HepG2 (cell line): ENCODE data around the gene PLVAP. TPM values are rescaled to one million over a fixed set of nuclear protein-coding genes. Genes with fewer than 3 reads are reported as not detected.

Source experiments
- BCL6 ChIP-seq: IDR thresholded peaks from 2 replicates; pipeline ENCODE4 v1.6.1; 2016; ENCODE audit warnings: missing genetic modification reagents, missing compliant biosample characterization
- BORCS8-MEF2B ChIP-seq: sonication (generic); formaldehyde crosslinking; IDR thresholded peaks from 2 replicates; pipeline ENCODE4 v1.8.0; 2022; ENCODE audit warnings: mild to moderate bottlenecking, missing genetic modification reagents
- CREM ChIP-seq, 2 experiments: sonication (generic) in 1 of 2; formaldehyde crosslinking in 1 of 2; IDR thresholded peaks; 2 replicates each; pipeline versions ENCODE4 v1.4.0 to v1.6.1; 2016 to 2020; ENCODE audit warnings: antibody characterized with exemption in 1 of 2, mild to moderate bottlenecking in 1 of 2, missing genetic modification reagents in 1 of 2
- ELF3 ChIP-seq: IDR thresholded peaks from 2 replicates; pipeline ENCODE4 v1.6.1; 2016; ENCODE audit warnings: missing genetic modification reagents, missing compliant biosample characterization
- FOXO4 ChIP-seq: sonication (generic); formaldehyde crosslinking; conservative IDR thresholded peaks from 2 replicates; pipeline ENCODE4 v1.8.1; 2023; ENCODE audit warnings: missing genetic modification reagents
- GPBP1L1 ChIP-seq: sonication (generic); formaldehyde crosslinking; IDR thresholded peaks from 2 replicates; pipeline ENCODE4 v1.5.0; 2020; ENCODE audit warnings: mild to moderate bottlenecking, missing genetic modification reagents
- KIAA2018 ChIP-seq: sonication (generic); formaldehyde crosslinking; IDR thresholded peaks from 2 replicates; pipeline ENCODE4 v1.5.0; 2020; ENCODE audit warnings: mild to moderate bottlenecking, missing genetic modification reagents, borderline replicate concordance
- MLXIP ChIP-seq: sonication (generic); formaldehyde crosslinking; IDR thresholded peaks from 2 replicates; pipeline ENCODE4 v1.9.0; 2021; ENCODE audit warnings: missing genetic modification reagents, borderline replicate concordance
- NR2C2 ChIP-seq: sonication (generic); formaldehyde crosslinking; IDR thresholded peaks from 2 replicates; pipeline ENCODE4 v1.4.0; 2020; ENCODE audit warnings: missing genetic modification reagents, mild to moderate bottlenecking, moderate library complexity, borderline replicate concordance
- RBAK ChIP-seq: sonication (generic); formaldehyde crosslinking; IDR thresholded peaks from 2 replicates; pipeline ENCODE4 v1.5.1; 2020; ENCODE audit warnings: mild to moderate bottlenecking, missing genetic modification reagents
- SOX5 ChIP-seq: IDR thresholded peaks from 2 replicates; pipeline ENCODE4 v1.6.1; 2016; ENCODE audit warnings: borderline replicate concordance
- SRSF4 ChIP-seq: fragments of 200-400 bp; formaldehyde crosslinking; IDR thresholded peaks from one replicate; pipeline ENCODE4 v1.6.1; 2018; ENCODE audit warnings: mild to moderate bottlenecking, low read depth, low read length, moderate library complexity; ENCODE audit not compliant: poor library complexity, severe bottlenecking
- ZNF619 ChIP-seq: sonication (generic); formaldehyde crosslinking; IDR thresholded peaks from 2 replicates; pipeline ENCODE4 v1.4.0; 2020; ENCODE audit warnings: mild to moderate bottlenecking, missing genetic modification reagents
- polyA plus RNA-seq, 8 experiments: library from polyadenylated mRNA; depleted of rRNA in 3 of 8; stranded (reverse) in 7 of 8; unstranded in 1 of 8; fragments of >200 nt; fragmentation: Illumina TruSeq in 4 of 8; extraction: Trizol in 4 of 8; gene quantifications; 2 replicates each; pipeline versions ENCODE4 v1.2.1 to v1.2.3, GENCODE V29; 2011 to 2016; ENCODE audit warnings: low read depth in 4 of 8, missing spikeins in 1 of 8, mixed read lengths in 1 of 8; ENCODE audit not compliant: insufficient read depth in 1 of 8
- total RNA-seq, 5 experiments: library from RNA; depleted of rRNA; stranded (reverse); fragments of >200 nt; fragmentation: Illumina TruSeq; extraction: Trizol; gene quantifications; 2 replicates each; pipeline ENCODE4 v1.2.3, GENCODE V29; 2016; ENCODE audit warnings: low read depth in 1 of 5

The PLVAP gene
- total and polyA plus RNA-seq, 2 of the 13 experiments (the other 11 are each of a cell fraction or from before 2014, with no cell fraction given): 0.26 TPM; not detected in 1

- TF ChIP-seq MLXIP (CRISPR knock-in tag) (no peak), BCL6 (CRISPR knock-in tag) (peak; percentile 62), ELF3 (peak; percentile 75; the same call in 1 of the 2 replicates), GPBP1L1 (CRISPR knock-in tag) (no peak), ZNF619 (CRISPR knock-in tag) (0 out of 2 replicates have a peak, but pooled peaks have one; percentile 22), CREM (IDR thresholded peaks at IDR 0.05) (peak; percentile 58; the same call in 1 of the 2 replicates), CREM (CRISPR knock-in tag; IDR thresholded peaks at IDR 0.05) (no peak), NR2C2 (CRISPR knock-in tag) (peak; percentile 86), SOX5 (CRISPR knock-in tag) (peak; percentile 56; the same call in 1 of the 2 replicates), KIAA2018 (no peak), RBAK (CRISPR knock-in tag) (no peak), BORCS8-MEF2B (CRISPR knock-in tag) (peak; percentile 71; the same call in 1 of the 2 replicates), SRSF4 (no peak), FOXO4 (CRISPR knock-in tag) (0 out of 2 replicates have a peak, but pooled peaks have one; percentile 85)
Observed at GRCh38 chr19:17305517-17306284, 71.4 kb downstream of the PLVAP start, which contains the start of gene MRPL34 (continued).
